GM18951 (cell line): Measurements from ENCODE around the gene COLEC11.
"Not testable (repeated sequence)": the region's sequence is repeated elsewhere in the genome, so short reads cannot be mapped to it uniquely, and the experiment has no call there.

Experiments
- POLR2A ChIP-seq: IDR thresholded peaks from 4 replicates; pipeline ENCODE4 v1.6.1; 2011; ENCODE audit warnings: mild to moderate bottlenecking; ENCODE audit not compliant: insufficient read length, insufficient read depth; ENCODE audit errors: extremely low read depth
- in situ Hi-C: fragments of 300-500 bp; cut with MboI; formaldehyde crosslinking; loops from one replicate; pipeline ENCODE4 v1.12.0; 2022; ENCODE audit warnings: low sequenced_read_pairs, mixed read lengths, inconsistent platforms; ENCODE audit not compliant: unreplicated experiment

COLEC11 gene

DNA sequence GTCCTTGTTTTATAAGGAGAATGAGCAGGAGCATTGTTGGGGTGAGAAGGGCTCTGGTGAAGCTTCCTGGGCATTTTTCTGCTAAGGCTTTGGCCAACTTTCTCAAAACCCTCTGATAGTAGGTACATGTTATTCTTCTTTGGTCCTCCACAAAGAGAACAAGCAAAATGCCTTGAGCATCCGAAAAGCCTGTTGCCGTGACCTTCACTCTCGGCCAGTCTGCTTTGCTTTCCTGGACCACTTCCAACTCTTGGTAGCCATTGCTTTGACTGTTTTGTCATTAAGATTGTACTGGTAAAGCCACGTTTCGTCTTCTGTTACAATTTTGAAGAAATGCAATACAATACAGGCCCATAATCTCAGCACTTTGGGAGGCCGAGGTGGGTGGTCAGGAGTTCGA, 35.7 kb downstream of the COLEC11 start:
- in situ Hi-C loops: no loop called here
- no peak for TF ChIP-seq POLR2A

DNA sequence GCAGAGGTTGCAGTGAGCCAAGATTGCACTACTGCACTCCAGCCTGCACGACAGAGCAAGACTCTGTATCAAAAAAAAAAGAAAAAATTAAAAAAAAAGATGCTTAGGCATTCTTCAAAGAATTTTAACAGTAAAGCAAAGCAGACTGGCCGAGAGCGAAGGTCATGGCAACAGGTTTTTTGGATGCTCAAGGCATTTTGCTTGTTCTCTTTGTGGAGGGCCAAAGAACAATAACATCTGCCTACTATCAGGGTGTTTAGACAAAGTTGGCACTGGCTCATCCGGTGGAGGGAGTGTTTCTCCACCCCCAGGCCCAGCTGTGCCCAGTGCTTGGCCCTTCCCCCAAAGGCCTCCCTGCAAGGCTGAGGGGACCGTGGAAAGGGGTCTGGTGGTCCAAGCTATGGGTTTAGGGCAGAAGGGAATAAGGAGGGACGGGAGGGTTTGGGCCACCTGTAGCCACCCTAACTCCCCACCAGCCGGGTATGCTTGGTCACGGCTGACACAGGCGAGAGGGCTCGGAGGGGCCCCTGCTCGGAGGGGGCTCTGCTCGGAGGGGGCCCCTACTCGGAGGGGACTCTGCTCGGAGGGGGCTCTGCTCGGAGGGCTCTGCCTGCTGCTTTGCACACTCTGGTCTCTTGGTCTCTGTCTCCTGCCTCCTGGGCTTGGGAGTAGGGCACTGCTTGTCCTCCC, 36.4 kb downstream of the COLEC11 start:
- in situ Hi-C loops: no loop called here
- TF ChIP-seq POLR2A: no peak

DNA sequence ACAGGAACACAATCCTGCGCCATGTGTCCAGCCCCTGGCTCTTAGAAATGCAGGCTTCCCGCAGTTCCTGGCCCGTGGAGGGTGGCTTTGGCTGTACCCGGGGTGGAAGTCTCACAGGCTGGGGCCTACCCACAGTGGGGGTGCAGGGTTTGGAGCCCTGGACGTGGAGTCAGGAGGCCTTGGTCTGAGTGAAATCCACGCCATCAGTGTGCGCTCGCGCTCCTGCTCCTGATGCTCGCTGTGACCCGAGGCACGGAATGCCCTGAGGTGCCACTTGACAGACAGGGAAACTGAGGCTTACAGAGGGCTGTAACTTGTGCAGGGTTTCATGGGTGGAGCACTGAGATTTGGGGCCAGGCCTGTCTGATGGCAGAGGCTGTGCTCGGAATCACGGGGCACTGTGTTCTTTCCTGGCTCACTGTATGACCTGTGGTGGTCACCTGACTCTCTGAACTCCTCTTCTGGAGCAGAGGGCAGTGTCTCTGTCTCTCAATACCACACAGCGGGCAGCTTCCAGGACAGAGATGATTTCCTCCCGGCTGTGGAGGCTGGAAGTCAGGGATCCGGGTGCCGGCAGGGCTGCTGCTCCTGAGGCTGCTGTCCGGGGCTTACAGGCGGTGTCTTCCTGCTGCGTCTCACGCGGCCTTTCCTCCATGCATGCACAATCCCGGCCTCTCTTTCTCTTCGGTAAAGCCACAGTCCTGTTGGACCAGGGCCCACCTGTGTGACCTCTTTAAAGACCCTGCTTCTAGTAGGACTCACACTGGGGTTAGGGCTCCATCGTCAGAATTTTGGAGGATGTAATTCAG, 37.1 kb downstream of the COLEC11 start:
- no peak for TF ChIP-seq POLR2A
- in situ Hi-C loops: no loop called here

DNA sequence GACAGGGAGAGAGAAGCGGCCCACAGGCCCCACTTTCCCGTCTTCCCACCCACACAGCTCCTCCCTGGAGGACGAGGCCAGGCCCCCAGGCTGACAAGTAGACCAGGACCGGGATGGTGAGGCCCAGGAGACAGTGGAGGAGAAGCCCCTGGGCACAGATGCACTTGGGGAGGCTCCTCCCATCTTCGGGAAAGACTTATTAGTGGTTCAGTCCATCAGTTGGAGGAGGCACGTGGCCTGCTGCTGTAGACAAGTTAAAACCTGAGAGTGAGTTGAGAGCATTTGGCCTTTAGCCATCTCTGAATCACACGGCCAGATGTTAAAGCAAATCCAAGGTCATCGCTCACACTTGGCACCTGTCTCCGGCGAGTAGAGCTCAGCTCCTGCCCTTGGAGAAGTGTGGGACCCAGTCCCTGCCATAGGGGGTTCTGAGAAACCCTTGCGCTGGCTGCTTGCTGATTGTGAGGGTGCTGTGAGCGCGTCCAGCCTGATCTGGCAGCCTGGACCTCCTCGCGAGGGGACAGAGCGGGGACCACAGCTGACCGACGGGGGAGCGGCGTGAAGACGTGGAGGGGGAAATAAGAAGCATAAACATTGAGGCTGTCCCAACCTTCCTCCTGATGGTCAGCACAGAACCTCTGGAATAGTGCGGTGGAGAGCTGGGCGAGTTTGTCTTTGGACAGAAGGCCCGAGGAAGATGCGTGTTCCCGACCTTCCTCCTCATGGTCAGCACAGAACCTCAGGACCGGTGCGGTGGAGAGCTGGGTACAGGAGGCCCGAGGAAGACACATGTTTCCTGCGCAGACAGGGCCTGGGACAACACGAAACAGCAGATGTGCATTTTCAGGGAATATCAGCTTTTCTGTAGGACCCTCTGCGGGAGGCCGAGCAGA, 38.4 kb downstream of the COLEC11 start:
- TF ChIP-seq POLR2A: no peak
- in situ Hi-C loops: no loop called here

DNA sequence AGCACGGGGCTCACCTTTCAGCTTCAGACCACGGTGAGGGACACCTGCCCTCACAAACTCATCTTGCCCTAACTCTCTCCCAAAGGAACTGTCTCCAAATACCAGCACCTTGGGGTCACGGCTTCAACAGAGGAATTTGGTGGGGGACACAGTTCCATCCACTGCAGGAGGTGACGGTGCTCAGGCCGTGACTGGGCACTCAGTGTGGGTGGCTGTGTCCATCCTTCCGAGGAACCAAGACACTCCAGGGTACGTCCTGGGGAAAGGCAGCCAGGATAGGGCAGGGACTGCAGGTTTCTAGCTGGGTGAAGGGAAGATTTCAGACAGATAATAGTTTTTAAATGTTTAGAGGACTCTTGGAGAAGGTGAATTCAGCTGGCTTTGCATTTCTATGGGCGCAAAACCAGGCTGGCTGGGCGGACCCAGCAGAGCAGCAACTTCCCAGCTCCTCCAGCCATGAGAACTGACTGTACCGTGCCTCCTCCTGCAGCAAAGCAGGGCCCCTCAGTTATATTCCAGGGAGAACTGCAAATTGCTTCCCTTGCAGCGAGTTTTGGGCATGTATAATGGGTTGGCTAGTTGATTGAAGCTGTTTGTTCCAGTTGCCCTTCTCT, 39.2 kb downstream of the COLEC11 start:
- in situ Hi-C loops: no loop called here
- TF ChIP-seq POLR2A: no peak

DNA sequence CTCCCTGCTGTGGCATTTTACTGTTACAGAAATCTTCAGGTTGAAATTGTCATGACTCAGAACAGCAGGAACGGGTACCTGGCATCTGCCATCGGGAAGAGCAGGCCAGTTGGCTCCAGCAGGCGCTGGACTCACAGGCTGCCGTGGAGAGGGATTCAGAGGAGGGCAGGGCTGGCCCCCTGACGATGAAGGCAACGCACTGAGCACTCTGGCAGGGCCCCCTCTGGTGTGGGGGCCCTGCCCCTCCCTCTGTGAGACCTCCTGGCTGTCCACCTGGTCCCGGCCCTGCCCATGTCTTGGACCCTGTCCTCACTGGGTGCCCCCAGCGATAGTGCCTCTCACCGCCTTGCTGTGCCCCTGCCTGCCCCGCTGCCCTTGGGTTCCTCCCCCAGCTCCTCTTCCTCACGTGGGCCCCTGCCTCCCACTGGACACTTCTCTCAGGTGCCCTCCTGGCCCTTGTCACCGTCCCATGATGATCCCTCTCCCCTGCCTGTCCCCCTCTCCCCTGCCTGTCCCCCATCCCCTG, 39.7 kb downstream of the COLEC11 start:
- in situ Hi-C loops: no loop called here
- no peak for TF ChIP-seq POLR2A

DNA sequence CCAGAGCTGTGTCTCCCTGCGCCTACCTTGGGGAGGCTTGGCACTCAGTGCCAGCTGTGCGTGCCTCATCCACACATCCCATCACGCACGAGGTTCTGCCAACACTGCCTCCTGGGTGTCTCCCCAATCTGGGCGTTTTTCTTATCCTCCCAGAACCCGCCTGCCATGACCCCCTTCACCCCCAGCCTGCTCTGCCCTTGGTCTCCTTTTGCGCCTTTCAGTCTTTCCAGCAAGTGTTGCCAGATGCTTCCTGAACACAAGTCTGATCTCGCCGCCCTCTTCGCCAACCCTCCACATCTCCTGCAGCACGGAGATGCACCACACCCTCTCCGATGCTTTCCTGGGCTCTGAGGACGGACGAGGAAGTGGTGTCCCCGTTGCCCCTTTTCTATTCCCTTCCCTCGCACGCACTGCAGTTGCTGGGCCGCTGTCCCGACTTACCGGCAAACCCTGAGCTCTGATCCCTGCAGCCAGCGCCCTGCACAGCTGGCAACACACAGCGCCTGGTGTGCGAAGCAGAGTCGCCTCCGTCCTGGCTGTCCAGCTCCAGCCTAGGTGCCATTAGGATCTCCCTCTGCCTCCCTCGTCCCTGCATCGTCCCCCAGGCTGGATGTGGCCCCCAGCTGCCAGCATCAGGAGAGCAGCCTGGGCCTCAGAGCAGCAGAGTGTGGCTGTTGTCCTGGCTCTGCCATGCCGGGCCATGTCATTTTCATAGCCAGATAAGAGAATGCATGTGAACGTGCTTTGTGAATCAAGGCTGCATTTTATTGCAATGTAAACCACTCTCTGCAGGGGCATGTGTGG, 40.5 kb downstream of the COLEC11 start:
- in situ Hi-C loops: no loop called here
- TF ChIP-seq POLR2A: no peak

DNA sequence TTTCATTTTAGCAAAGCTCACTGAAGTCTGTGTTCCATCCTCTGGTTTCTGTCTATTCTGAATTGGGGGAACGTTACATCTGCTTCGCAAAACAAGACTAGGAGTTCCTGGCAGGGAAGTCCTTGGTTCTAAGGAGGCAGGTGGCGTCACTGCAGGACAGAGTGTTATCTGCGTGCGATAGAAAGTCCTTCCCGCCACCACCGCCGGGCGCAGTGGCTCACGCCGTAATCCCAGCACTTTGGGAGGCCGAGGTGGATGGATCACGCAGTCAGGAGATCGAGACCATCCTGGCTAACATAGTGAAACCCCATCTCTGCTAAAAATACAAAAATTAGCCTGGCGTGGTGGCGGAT, 41.0 kb downstream of the COLEC11 start:
- in situ Hi-C loops: not testable (repeated sequence)

DNA sequence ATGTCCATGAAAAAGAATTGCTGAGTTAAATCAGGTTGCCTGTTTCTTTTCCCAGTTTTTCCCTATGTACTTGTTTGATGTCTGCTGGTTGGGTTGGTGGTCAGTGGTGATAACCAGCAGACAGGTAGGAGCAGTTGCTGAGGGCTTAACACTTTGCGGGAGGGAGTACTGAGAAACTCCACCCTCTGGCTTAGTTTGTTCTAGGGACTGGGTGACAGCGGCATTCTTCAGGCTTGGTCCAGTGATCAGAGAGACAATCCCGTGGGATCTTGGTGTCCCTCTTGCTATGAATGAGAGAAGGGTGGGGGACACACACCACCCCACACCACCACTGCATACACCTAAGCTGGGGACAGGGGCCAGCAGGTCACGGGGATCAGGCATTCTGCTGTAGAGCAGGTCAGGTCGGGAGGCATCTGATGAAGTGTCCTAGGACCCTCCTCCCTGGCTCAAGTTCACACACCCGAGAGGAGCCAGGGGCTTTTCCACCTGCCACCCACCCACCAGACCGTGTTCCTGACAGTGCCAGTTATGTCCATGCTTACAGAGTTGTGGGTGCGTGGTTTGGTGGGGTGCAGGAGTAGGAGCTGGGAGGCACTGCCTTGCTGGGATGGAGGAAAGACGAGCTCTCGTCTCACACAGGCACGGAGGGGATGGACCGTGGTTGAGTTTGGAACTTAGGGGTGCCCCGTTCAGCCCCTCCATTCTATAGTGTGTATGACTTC, 41.8 kb downstream of the COLEC11 start:
- in situ Hi-C loops: no loop called here
- TF ChIP-seq POLR2A: no peak

DNA sequence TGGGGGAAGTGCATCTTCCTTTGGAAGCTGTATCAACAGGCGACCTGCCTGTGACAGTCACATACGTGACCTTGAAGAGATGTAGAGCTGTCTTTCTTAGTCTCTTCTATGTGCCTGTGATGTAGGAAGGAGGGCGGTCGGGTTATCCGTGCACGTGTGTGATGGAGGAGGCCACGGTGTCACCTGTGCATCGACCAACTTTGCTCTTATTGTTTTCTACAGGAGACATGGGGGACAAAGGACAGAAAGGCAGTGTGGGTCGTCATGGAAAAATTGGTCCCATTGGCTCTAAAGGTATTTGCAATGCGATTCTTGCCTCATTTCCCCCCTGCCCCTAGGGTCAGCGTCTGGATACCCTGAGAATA, 42.4 kb downstream of the COLEC11 start:
- in situ Hi-C loops: no loop called here
- TF ChIP-seq POLR2A: no peak

DNA sequence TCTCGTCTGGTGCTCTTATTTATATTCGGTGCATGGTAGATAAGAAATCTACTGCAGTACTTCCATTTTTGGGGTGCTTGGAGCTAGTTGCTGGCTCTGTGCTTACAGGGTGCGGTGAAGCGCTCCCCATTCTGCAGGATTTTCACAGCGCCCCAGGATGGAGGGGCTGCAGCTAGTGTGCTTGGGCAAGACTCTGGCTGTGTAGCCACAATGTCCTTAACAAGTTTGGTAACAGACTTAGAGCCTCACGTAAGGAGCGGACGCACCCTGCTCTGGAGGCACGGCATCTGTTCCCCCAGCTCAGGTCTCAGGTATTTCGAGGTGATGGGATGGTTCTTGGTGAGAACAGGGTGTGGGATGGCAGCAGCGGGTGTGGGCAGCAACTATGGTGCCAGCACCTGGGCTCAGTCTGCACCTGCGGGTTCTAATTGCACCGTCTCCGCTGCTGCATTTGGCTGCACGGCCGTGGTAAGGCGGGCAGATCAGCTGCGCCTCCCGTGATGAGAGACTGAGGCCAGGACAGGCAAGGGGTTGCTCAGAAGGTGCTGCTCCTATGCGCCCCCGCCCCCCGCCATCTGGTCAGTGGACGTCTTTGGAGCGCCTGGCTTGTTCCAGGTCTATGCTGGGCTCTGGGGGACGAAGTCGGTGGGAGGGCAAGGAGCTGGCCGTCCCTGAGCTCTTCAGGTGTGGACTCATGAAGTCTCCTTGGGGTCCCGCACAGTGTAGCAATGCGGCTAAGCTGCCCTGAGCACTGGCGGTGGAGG, 43.0 kb downstream of the COLEC11 start:
- no peak for TF ChIP-seq POLR2A
- in situ Hi-C loops: no loop called here
